HepG2 (cell line): ENCODE results near the gene KDM5A.

ENCODE experiments used
- AGO1 ChIP-seq: fragments of 200-400 bp; formaldehyde crosslinking; IDR thresholded peaks from 2 replicates; pipeline ENCODE4 v1.6.1; 2017; ENCODE audit warnings: mild to moderate bottlenecking, low read depth, low read length, moderate library complexity; ENCODE audit not compliant: poor library complexity, severe bottlenecking
- CTCF ChIP-seq: sonication (generic); formaldehyde crosslinking; IDR thresholded peaks from 2 replicates; pipeline ENCODE4 v1.5.0; 2020; ENCODE audit warnings: mild to moderate bottlenecking, missing genetic modification reagents, moderate library complexity
- DBP ChIP-seq: sonication (generic); formaldehyde crosslinking; IDR thresholded peaks from 2 replicates; pipeline ENCODE4 v1.4.0; 2020; ENCODE audit warnings: missing genetic modification reagents; ENCODE audit errors: not compliant biosample characterization
- DPF2 ChIP-seq: sonication (generic); formaldehyde crosslinking; IDR thresholded peaks from 2 replicates; pipeline ENCODE4 v1.4.0; 2020; ENCODE audit warnings: mild to moderate bottlenecking, low read depth, missing genetic modification reagents, borderline replicate concordance
- PHF20 ChIP-seq: sonication (generic); formaldehyde crosslinking; IDR thresholded peaks from 2 replicates; pipeline ENCODE4 v1.5.0; 2020; ENCODE audit warnings: mild to moderate bottlenecking, missing genetic modification reagents
- SP5 ChIP-seq: IDR thresholded peaks from 2 replicates; pipeline ENCODE4 v1.6.1; 2016; ENCODE audit warnings: low read depth, borderline replicate concordance
- TBL1XR1 ChIP-seq: fragments of 150-350 bp; IDR thresholded peaks from 2 replicates; pipeline ENCODE4 v1.6.1; 2014; ENCODE audit warnings: borderline replicate concordance, low read length; ENCODE audit not compliant: partially characterized antibody
- ZNF543 ChIP-seq: sonication (generic); formaldehyde crosslinking; IDR thresholded peaks from 2 replicates; pipeline ENCODE4 v1.4.0; 2020; ENCODE audit warnings: mild to moderate bottlenecking, missing genetic modification reagents
- ZNF644 ChIP-seq: IDR thresholded peaks from 2 replicates; pipeline ENCODE4 v1.6.1; 2016; ENCODE audit warnings: low read depth

- TF ChIP-seq AGO1 (no peak), PHF20 (no peak), DBP (CRISPR knock-in tag) (no peak), TBL1XR1 (no peak), ZNF644 (CRISPR knock-in tag) (no peak), CTCF (CRISPR knock-in tag) (peak; percentile 27; the same call in 1 of the 2 replicates), SP5 (no peak), DPF2 (no peak), ZNF543 (CRISPR knock-in tag) (no peak)
These were observed 67.4 kb downstream of the KDM5A start for GRCh38 chr12:321606-322326.
